ENCODE results near the gene FAM184A. TPM values are rescaled to one million over a fixed set of nuclear protein-coding genes. Genes with fewer than 3 reads are reported as not detected.
"Not testable (repeated sequence)": the region's sequence is repeated elsewhere in the genome, so short reads cannot be mapped to it uniquely, and the experiment has no call there.

FAM184A gene
- total RNA-seq, 4 donors from 2014 or later, result 0.30 to 3.8 (median 1.1) TPM

DNA sequence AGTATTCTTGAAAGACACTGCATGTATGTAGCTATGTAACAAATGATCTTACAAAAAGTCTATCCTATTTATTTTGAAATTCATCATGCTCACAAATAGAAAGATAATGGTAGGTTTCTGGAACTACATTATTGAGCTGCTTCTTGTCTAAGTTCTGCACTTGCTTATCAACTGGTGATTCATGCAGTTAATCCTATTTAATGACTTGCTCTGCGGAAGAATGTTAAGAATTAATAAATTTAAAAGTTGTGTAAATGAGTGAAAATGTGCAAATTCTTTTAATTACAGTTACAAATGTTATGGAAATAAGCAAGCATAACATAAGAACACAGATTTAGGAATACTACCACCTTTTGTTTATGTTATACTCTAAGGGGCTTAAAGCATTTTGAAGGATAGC, 76.4 kb downstream of the FAM184A start:
- no peak for DNase-seq
- Histone ChIP-seq H3K36me3 (no peaks in the 10 kb centered on the region), H3K27ac (no peak overlapping the region), H3K4me3 (no peak overlapping the region), H3K27me3 (no peaks in the 10 kb centered on the region), H3K4me1 (no peaks in the 10 kb centered on the region), H3K9me3 (no peaks in the 10 kb centered on the region)
- WGBS, 2 donors, result 75 to 79% methylated on average over 1 of the region's 1 CpG
- intact Hi-C loops (cut with DNase I), result no loop called here
- TF ChIP-seq, protein P1, sequence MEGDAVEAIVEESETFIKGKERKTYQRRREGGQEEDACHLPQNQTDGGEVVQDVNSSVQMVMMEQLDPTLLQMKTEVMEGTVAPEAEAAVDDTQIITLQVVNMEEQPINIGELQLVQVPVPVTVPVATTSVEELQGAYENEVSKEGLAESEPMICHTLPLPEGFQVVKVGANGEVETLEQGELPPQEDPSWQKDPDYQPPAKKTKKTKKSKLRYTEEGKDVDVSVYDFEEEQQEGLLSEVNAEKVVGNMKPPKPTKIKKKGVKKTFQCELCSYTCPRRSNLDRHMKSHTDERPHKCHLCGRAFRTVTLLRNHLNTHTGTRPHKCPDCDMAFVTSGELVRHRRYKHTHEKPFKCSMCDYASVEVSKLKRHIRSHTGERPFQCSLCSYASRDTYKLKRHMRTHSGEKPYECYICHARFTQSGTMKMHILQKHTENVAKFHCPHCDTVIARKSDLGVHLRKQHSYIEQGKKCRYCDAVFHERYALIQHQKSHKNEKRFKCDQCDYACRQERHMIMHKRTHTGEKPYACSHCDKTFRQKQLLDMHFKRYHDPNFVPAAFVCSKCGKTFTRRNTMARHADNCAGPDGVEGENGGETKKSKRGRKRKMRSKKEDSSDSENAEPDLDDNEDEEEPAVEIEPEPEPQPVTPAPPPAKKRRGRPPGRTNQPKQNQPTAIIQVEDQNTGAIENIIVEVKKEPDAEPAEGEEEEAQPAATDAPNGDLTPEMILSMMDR (IDR thresholded peaks at IDR 0.05), result no peak
- TF ChIP-seq POLR2A (IDR thresholded peaks at IDR 0.05), result no peak

DNA sequence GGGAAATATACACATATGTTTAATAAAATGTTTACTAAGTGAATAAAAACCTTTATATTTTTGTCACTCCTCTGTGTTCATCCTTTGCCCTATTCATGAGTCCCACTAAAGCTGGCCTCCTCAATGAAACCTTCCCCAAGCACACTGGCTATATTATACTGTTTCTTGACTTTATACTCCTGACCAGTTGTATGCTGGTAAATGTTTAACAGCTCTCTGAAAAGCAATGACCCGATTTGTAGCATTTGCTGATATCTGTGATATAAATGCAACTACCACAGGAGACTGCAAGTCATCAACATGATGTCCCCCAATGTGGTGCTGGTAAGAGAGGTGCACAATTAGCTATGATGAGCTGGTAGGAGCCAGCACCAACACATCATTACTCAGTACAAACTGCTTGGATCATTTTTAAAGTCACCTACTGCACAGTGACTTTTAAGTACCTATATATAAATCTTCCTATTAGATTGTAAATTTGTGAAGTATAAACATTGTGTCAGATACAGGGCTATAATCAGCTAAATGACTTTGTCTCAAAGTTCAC, 78.9 kb downstream of the FAM184A start:
- Histone ChIP-seq H3K27ac (no peak overlapping the region), H3K27me3 (no peaks in the 10 kb centered on the region), H3K4me3 (no peak overlapping the region), H3K9me3 (no peaks in the 10 kb centered on the region), H3K36me3 (no peaks in the 10 kb centered on the region), H3K4me1 (no peaks in the 10 kb centered on the region)
- DNase-seq, result no peak
- 80 to 83% methylated on average over 1 of the region's 1 CpG for WGBS, 2 donors
- intact Hi-C loops (cut with DNase I), result no loop called here
- TF ChIP-seq, protein P1 (IDR thresholded peaks at IDR 0.05), result no peak
- TF ChIP-seq POLR2A (IDR thresholded peaks at IDR 0.05), result no peak

DNA sequence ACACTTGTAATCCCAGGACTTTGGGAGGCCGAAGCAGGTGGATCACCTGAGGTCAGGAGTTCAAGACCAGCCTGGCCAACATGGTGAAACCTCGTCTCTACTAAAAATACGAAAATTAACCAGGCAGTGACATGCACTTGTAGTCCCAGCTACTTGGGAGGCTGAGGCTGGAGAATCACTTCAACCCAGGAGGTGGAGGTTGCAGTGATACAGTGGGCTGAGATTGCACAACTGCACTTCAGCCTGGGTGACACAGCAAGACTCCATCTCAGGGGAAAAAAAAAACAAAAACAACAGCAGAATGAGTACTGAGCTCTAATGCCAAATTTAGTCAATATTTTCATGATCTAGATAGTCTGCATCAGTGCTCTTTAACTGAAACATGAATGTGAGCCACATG, 81.0 kb downstream of the FAM184A start:
- H3K36me3 ChIP-seq; H3K27me3 ChIP-seq; intact Hi-C loops (cut with DNase I); H3K4me3 ChIP-seq; H3K9me3 ChIP-seq; H3K27ac ChIP-seq; H3K4me1 ChIP-seq; DNase-seq: not testable (repeated sequence)
- 89 to 95% methylated on average over 3 of the region's 3 CpGs for WGBS, 2 donors

DNA sequence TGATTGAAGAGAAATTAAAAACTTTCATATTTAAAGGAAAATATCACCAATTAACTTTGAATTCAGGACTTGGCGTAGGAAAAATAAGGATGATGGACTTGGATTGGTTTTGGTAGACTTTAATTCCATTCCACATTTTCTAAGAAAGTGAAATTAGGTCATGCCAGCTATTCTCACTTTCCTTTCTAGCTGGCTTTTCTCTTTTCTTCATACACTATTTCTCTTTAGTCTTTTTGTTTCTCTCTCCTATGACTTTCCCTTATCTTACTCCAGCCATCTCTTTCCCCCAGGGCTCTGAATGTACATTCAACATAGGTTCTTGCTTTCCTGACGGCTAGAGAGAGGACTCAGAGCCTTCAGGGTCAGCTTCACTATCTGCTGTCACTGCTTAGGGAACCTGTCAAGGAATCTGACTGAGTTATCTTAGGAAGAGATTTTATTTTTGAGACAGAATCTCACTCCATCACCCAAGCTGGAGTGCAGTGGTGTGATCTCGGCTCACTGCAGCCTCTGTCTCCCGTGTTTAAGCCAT, 82.1 kb downstream of the FAM184A start:
- no peaks in the 10 kb centered on the region for H3K27me3 ChIP-seq
- no peaks in the 10 kb centered on the region for H3K4me1 ChIP-seq
- DNase-seq, result no peak
- 88 to 92% methylated on average over 4 of the region's 4 CpGs for WGBS, 2 donors
- TF ChIP-seq POLR2A (IDR thresholded peaks at IDR 0.05), result no peak
- TF ChIP-seq, protein P1 (IDR thresholded peaks at IDR 0.05), result no peak
- H3K4me3 ChIP-seq, result no peak overlapping the region
- H3K9me3 ChIP-seq, result no peaks in the 10 kb centered on the region
- intact Hi-C loops (cut with DNase I), result no loop called here
- no peak overlapping the region for H3K27ac ChIP-seq
- no peaks in the 10 kb centered on the region for H3K36me3 ChIP-seq

DNA sequence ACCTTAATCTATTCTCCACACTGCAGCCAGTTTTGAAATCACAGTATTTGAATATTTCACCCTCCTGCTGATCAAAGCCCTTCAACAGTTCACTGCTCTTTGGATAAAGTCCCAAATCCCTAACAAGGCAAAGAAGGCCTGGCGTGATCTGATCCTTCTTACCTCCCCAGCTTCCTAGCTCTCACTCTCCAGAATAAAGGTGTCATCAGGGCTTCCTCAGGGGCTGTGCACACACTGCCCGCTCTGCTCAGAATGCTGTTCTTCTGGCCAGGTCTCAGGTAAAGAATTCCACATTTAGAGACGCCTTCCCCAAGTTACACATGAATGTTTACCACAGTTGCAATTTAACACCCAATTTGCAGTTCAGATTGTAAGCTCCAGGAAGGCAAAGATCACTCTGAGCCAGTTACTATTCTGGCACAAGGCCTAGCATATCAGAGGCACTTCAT, 84.6 kb downstream of the FAM184A start:
- TF ChIP-seq, protein P1 (IDR thresholded peaks at IDR 0.05), result no peak
- TF ChIP-seq POLR2A (IDR thresholded peaks at IDR 0.05), result no peak

DNA sequence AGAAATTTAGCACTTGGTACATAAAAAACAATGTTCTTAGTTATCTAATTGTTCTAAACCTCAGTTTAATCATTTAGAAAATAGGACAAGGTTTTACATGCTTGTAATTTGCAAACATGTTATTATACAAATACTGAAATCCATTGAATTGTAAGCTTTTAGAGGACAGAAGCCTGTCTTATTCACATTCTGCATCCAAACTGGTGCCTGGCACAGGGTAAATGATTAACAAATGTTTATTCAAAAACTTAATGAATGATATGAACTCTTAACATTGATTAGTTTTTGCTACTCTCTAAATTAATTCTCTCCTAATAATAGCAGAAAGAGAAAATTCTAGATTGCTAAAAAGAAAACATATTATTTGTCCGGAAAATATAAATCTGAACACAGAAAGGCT, 85.1 kb downstream of the FAM184A start:
- Histone ChIP-seq H3K27ac (no peak overlapping the region), H3K4me1 (no peaks in the 10 kb centered on the region), H3K4me3 (no peak overlapping the region), H3K27me3 (no peaks in the 10 kb centered on the region), H3K9me3 (no peaks in the 10 kb centered on the region), H3K36me3 (no peaks in the 10 kb centered on the region)
- no peak for DNase-seq
- intact Hi-C loops (cut with DNase I), result no loop called here
- 82 to 100% methylated on average over 1 of the region's 1 CpG for WGBS, 2 donors
- TF ChIP-seq POLR2A (IDR thresholded peaks at IDR 0.05), result no peak
- TF ChIP-seq, protein P1 (IDR thresholded peaks at IDR 0.05), result no peak

More for the DNA sequence above, 84.6 kb downstream of the FAM184A start:
- H3K4me1 ChIP-seq, result no peaks in the 10 kb centered on the region
- H3K36me3 ChIP-seq, result no peaks in the 10 kb centered on the region
- no peaks in the 10 kb centered on the region for H3K27me3 ChIP-seq
- 94 to 100% methylated on average over 2 to 3 of the region's 3 CpGs for WGBS, 2 donors
- DNase-seq, result no peak
- H3K9me3 ChIP-seq, result no peaks in the 10 kb centered on the region
- intact Hi-C loops (cut with DNase I), result no loop called here
- H3K27ac ChIP-seq, result no peak overlapping the region
- H3K4me3 ChIP-seq, result no peak overlapping the region

Data from esophagus squamous epithelium (tissue), 5 donors.